DMS53 treated with DMSO at 0.1 percent for 48 hours (cell line): ENCODE results near the gene PNKP.

ENCODE experiments used
- DNase-seq: peaks from one replicate; lab custom pipeline; 2025; ENCODE audit not compliant: unreplicated experiment; lab: John Stamatoyannopoulos, UW

PNKP gene

GRCh38 chr19:49860336-49861102, 6.9 kb downstream of the PNKP start:
- DNase-seq = no peak

GRCh38 chr19:49859682-49860335, 7.6 kb downstream of the PNKP start:
- no peak for DNase-seq

GRCh38 chr19:49858088-49858985, 9.0 kb downstream of the PNKP start:
- DNase-seq = no peak

GRCh38 chr19:49857838-49858087, 9.6 kb downstream of the PNKP start:
- DNase-seq = no peak

GRCh38 chr19:49857061-49857837, 10.1 kb downstream of the PNKP start:
- no peak for DNase-seq

GRCh38 chr19:49856574-49857021, 10.8 kb downstream of the PNKP start:
- no peak for DNase-seq

GRCh38 chr19:49855676-49856573, 11.5 kb downstream of the PNKP start:
- no peak for DNase-seq

- no peak for DNase-seq
Observed at GRCh38 chr19:49855277-49855675, 12.1 kb downstream of the PNKP start.

- no peak for DNase-seq
Observed at GRCh38 chr19:49854378-49855263, 12.8 kb downstream of the PNKP start.

- DNase-seq = no peak
Observed at GRCh38 chr19:49853852-49854377, 13.5 kb downstream of the PNKP start.

- no peak for DNase-seq
Observed at GRCh38 chr19:49852631-49853126, 14.7 kb downstream of the PNKP start.

GRCh38 chr19:49851456-49852259, 15.7 kb downstream of the PNKP start:
- DNase-seq = no peak

- peak; percentile 64 for DNase-seq
Observed at GRCh38 chr19:49850487-49851342, 16.7 kb downstream of the PNKP start, which contains the start of gene PTOV1. Gene PTOV1 (plus strand): TSS chr19:49851159.

GRCh38 chr19:49850221-49850486, 17.2 kb downstream of the PNKP start:
- DNase-seq = no peak

- peak; percentile 51 for DNase-seq
Observed at GRCh38 chr19:49849433-49850220, 17.7 kb downstream of the PNKP start.

- no peak for DNase-seq
Observed at GRCh38 chr19:49848938-49849337, 18.4 kb downstream of the PNKP start.
